Limb (tissue), 2 donors: Measurements from ENCODE around the gene CSMD2.
A peak's percentile ranks its signal among the peaks of the same experiment; 100 is the strongest.
"Not testable (repeated sequence)": the region's sequence is repeated elsewhere in the genome, so short reads cannot be mapped to it uniquely, and the experiment has no call there.

ENCODE experiments used
- DNase-seq, 2 donors: peaks; one replicate each; pipeline ENCODE4 v3.0.0-alpha.2; 2016; ENCODE audit errors: extremely low spot score in 2 of 2

The CSMD2 gene

DNA sequence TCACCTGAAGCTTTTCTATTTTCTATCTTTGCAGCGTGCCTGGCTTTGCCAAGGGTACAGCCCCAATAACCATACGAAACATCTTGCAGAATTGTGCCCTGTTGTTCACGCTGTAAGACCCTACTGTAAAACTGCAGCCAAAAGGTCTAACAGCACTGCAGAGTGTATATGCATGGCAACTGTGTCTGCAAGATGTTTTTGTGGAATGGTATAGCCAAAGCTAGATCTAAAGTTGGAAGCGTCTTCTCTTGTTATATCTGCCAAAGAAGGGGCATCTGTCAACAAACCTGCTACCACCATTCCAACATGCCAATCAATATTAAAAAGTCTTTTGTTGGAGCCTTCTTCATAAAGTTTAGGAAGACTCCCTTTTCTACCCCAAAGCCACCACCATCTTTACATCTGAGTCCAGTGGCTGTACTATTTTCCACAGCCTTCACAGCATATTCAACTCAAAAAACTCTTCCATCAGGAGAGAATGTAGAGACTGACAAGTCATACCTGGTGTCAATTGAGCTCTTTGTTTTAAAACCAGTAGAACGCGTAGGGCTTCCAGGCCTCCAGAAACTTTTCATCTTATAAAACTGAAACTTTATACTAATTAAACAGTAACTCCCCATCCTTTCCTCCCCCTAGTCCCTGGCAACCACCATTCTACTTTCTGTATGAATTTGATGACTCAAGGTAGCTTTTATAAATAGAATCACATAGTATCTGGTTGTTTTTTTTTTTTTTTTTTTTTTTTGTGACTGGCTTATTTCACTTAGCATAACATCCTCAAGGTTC lies 652.6 kb downstream of the CSMD2 start:
- DNase-seq: no peak

DNA sequence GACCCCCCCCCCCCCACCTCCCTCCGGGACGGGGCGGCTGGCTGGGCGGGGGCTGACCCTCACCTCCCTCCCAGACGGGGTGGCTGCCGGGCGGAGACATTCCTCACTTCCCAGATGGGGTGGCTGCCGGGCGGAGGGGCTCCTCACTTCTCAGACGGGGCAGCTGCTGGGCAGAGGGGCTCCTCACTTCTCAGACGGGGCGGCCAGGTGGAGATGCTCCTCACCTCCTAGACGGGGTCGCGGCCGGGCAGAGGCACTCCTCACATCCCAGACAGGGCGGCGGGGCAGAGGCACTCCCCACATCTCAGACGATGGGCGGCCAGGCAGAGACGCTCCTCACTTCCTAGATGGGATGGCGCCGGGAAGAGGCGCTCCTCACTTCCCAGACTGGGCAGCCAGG lies 655.8 kb downstream of the CSMD2 start:
- not testable (repeated sequence) for DNase-seq

DNA sequence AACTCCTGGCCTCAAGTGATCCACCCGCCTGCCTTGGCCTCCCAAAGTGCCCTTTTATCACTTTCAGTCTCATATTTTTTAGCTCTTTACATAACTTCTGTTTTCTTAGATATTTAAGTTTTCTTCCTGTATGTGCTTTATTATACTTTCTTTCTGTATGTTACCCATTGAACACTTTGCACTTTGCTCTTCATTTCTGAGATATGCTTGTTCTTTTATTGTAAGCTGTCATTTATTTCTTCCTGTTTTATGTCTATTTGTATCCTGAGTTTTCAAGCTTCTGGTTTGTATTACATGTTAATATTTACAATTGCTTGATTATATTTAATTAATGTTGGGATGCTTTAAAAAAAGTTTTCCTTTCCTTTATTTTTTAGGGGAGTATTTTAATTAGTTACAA lies 656.9 kb downstream of the CSMD2 start:
- DNase-seq: no peak

DNA sequence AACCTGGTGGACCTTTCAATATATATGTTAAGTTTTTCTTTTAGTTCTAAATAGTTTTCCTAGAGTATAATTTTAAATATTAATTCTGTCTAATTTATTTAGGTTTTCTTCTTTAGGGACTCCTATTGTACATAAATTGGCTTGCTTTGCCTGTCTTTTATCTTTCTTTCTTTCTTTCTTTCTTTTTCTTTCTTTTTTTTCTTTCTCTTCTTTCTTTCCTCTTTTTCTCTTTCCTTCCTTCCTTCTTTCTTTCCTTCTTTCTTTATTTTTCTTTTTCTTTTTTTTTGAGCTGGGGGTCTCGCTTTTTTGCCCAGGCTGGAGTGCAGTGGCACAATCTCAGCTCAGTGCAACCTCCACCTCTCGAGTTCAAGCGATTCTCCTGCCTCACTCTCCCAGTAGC lies 657.4 kb downstream of the CSMD2 start:
- no peak for DNase-seq

DNA sequence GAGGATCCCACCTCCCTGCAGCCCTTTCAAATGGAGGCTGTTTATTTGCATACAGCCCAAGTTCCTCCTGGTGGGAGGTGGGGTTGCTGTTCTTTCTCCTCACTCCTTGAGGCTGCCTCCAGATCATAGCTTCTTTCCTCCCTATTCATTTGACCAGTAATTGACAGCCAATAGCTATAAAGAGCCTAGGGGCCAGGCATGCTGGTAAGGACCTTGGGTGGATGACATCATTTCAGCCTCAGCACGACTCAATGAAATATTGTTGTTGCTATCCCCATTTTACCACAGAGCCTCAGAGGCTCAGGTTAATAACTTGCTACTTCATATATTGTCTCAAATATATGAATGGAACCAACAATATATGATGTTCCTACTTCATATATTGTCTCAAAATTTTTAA lies 661.5 kb downstream of the CSMD2 start:
- no peak for DNase-seq

DNA sequence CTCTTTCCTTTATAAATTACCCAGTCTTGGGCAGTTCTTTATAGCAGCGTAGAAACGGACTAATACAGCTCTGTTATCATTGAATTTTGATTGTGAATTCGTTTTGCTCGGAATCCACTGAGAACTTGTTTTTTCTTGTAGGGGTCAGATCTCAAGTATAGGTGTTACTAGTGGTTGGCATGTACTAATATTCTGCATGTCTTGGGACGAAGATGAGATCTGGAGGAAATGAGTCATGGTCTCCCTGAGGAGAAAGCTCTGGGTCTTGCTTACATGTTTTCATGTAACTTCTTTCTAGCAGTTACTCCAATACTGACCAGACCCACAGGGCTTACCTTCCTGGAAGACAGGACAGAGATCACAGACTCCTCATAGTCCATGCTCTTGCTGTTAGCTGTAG lies 662.3 kb downstream of the CSMD2 start:
- no peak for DNase-seq

DNA sequence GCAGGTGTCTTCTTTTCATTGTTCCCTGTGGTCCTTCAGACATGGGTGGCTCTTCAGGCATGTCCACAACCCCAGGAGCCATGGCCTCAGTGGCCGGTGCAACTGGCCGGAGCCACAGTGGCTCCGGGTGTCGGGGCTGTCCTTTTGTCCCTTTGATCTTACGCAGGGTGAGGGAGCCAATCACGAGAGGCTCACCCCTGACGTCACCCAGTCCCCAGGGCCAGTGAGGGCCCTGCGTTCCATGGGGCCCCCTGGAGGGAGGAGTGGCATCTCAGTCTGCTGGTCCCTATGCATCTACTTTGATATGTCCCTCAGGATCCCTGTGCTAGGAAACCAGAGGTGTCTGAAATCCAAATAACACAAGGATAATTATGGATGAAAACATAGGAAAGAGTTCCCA lies 663.3 kb downstream of the CSMD2 start:
- DNase-seq: no peak

DNA sequence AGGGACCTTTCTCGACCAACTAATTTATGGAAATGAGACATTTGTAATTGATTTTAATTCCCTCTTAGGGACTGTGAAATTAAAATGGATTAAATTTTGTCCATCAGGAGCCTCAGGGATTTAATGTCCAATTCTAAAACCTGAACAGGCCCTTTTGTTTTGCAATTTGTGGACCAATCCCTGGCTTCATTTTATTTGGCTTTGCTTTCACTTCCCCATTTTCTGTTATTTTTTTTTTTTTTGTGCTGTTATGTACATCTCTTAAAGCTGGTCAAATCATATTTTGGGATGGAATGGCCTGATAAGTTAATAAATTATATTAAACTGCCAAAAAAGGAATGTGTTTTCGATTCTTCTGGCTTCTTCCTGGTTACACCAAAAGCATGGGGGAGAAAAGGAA lies 663.7 kb downstream of the CSMD2 start:
- no peak for DNase-seq

DNA sequence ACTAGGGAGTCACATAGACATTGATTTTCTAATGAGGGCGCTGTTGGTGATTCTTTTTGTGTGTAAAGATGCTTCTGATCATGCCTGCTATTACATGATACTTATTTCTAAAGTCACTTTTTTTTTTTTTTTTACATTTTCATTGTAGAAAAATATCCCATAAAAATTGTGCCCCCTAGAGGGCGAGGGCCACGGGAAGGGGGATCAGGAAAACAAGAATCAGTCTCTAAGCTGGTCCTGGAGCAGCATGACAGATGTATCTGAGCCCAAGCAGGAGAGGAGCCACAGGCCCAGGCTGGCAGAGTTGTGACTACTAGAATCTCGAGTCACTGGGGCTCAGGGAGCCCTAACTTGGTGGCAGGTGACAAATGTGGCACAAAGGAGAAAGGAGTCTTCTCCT lies 664.5 kb downstream of the CSMD2 start:
- no peak for DNase-seq

DNA sequence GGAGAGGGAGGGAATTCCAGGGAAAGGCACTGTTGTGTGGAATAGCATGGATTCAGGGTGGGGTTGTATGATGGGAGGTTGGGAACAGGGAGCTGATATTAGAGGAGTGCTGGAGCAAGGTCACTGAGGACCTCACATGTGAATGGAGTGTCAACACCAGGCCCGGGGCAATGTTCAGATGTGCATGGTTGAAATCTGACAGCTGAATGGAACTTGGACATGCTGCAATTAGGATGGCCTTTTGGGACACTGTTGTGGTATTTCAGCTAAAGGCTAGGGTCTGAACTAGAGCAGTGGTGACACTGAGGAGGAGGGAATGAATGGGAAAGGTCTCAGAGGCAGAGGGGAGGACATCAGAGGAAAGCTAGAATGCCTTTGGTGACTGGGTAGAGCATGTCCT lies 667.6 kb downstream of the CSMD2 start:
- no peak for DNase-seq

DNA sequence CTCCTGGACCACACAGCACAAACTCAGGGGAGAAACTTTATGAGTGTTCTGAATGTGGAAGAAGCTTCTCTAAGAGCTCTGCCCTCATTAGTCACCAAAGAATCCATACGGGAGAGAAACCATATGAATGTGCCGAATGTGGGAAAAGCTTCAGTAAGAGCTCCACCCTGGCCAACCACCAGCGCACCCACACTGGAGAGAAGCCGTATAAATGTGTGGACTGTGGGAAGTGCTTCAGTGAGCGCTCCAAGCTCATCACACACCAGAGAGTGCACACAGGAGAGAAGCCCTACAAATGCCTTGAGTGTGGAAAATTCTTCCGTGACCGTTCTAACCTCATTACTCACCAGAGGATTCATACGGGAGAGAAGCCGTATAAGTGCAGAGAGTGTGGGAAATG lies 670.1 kb downstream of the CSMD2 start:
- no peak for DNase-seq

DNA sequence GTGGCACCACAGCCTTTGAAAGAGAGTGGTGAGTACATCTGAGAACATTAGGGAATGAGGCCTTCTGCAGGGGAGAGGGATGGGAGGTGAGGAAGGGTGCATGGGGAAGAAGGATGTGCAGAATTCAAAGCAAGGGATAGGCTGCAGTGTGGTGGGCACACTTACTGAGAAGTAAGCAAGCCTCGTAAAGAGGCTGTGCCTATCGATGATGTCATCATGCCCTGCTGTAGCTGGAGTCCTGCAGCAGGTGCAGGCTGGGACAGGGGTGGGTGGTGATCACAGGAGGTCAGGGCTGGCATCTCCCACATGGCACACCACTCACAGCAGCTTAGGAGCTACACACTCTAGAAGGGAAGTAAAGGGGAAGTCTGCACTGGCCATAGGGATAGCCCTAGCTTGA lies 676.4 kb downstream of the CSMD2 start:
- DNase-seq: no peak

DNA sequence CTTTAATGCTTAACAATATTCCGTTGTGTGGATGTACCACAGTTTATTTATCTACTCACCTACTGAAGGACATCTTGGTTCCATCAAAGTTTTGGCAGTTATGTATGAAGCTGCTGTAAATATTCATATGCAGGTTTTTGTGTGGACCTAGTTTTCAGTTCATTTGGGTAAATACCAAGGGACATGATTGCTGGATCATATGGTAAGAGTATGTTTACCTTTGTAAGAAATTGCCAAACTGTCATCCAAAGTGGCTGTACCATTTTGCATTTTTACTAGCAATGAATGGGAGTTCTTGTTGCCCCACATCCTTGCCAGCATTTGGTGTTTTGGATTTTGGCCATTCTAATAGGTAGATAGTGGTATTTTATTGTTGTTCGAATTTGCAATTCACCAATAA lies 682.6 kb downstream of the CSMD2 start:
- no peak for DNase-seq

DNA sequence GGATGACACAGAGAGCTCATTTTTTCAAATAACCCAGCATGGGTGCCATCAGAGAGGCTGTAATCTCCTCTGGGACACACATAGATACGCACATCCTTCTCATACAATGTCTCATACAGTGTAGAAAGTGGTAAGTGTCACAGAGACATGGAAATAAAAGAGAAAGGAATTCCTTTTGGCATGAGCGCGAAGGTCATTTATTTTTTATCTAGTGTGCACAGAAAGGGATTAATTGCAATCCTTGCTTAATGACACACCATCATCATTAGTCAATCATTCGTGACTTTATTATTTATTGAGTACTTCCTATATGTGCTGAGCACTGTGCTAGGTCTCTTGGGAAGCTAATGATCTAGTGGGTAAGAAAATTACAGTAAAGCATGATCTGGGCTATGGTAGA lies 687.6 kb downstream of the CSMD2 start:
- no peak for DNase-seq

DNA sequence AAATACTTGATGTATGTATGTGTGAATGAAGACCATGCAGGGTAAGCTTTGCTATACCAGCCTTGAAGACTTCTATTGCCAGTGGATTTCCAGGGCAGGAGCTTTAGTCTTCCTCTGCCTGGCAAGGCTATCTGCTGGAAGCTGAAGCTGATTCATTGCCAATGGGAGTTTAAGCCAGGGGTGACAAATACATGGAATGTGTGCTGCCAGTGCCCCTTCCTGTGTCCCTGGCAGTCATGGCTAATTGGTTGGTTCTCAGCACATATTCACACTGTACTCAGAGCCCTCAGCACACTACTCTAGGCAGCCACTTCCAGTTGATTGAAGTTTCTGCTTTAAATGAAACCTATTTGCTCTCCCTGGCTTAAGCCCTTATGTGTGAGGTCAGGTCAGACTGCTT lies 691.1 kb downstream of the CSMD2 start:
- no peak for DNase-seq

DNA sequence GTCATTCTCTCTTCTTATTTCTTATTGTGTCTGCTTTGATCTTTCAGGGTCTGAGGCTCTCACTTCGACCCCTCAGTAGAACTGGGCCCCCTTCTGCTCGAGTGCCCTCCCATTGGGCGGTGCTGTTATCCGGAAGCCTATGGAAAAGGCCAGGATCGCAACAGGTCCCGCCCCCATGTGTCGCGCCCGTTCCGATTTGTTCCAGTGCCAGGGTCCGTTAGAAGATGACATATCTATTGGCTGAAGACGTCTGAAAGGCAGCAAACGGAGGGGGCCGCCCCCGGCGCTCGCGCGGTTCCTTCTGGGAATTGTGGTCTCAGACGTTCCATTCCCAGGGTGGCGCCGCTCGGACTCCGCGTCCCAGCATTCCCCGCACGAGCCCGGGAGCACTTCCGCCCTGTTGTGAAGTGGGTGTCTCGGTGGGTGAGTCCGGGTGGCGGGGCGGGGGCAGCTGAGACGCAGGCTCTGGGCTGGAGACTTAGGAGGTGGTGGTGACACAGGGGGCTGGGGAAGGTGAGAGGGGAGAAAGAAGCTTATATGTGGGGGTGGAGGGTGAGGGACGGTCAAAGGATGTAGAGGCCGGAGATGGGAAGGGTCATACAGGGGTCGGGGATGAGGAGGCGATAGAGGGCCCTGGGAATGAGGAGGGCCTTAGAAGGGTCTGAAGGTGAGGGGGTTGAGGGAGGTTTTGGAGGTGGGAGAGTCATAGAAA lies 692.6 kb downstream of the CSMD2 start, which contains the start of gene ZSCAN20:
Gene ZSCAN20 (plus strand): TSS at position 377 of the 712 bp plus-strand sequence. CDS start 6,644 bp downstream, outside the sequence.
- peak; percentile 98 to 99 for DNase-seq

DNA sequence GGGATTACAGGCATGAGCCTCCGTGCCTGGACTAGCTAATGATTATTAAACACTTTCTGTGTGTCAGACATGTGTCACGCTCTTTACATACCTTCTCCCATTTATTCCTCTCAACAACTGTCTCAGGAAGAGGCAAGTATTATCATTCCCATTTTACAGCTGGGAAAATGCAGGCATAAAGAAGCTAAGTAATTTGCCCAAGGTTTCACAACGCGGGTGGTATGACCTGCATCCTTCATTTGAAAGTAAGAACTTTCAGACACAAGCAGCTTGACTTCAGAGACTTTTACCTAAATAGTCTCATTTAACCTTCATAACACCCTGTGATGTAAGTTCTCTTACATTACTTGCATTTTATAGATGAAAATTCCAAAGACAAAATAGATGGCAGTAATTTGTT lies 693.6 kb downstream of the CSMD2 start:
- no peak for DNase-seq

DNA sequence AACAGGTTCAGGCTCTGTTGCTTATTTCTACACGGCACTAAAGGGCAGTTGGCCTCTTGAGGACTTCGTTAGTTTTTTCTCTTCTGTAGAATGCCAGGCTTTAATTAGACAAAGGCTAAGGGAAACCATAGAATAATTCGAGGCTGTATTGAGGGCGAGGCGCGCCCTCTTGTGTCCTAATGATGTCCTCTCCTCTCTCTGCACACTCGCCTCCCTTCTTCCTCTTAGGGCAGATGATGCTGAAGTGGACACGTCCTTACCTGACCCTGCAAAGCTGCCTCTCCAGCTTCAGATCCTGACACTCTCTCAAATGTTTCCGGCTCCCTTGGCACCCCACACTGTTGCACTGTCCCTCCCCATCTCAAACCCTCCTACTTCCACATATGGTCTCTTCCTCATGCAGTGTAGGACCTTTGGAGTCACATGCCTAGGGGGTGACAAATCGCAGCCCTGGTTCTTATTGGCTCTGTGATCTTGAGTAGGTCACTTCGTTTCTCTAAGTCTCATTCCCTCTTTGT lies 694.5 kb downstream of the CSMD2 start:
- peak; percentile 82 to 84 for DNase-seq

DNA sequence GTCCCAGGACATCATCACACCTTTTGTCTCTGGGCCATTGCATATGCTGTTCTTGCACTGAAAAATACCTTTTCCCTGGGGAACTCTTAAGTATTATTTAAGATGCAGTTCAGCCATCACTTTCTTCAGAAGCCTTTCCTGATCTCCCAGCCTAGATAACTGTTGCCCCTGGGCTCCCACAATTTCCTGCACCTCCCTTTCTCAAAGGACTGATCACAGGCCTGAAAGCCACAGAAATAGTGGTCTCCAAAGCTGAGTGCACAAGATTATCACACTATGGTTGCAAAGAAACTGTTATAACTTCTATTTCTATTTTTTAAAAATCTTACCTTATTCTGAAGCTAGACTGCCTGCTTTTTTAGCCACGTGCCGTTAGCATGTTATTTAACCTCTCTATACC lies 695.3 kb downstream of the CSMD2 start:
- DNase-seq: no peak

DNA sequence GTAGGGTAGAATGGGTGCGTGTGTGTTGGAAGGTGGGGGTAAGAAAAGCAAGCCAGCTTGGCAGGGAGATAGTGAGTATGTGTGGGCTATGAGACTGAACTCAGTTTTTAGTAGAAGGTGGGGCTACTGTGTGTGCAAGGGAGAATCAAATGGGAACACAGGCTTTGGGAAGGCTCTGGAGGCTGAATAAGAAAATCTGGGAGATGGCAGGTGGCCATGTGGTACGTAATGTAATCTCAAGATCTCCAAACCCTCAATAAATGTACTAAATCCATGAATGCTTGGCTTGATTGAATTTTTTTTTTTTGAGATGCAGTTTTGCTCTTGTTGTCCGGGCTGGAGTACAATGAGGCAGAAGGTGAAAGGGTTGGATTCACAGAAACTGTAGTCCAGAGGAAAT lies 696.1 kb downstream of the CSMD2 start:
- DNase-seq: no peak

DNA sequence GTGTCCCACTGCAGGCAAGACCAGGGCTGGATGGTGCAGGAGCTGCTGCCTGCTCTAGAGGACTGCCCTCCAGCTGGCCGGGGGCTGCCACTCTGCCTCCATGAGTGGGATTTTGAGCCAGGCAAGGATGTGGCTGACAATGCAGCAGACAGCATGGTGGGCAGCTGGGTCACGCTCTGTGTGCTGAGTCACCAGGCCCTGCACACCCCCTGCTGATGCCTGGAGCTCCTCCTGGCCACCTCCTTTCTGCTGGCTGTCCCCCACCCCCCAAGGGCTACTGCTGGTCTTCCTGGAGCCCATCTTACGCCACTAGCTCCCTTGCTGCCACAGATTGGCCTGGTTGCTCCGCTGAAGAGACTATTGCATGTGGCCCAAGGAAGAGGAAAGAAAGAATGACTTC lies 696.5 kb downstream of the CSMD2 start:
- no peak for DNase-seq

DNA sequence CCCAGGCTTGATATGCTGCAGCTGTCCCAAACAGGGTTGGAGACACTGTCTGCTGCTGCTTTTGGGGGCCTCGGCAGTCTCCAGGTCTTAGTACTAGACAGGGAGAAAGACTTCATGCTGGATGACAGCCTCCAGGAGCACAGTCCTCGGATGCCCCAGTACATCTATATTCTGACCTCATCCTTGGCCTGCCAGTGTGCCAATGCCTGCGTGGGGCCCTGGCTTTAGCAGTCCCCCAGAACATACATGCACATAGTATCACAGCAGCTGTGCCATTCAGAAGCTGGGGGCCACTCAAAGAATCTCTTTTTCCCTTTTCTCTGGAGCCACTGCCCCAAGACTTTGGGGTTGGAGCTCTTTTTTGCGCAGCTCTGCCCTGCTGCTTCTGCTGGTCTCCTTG lies 697.0 kb downstream of the CSMD2 start:
- DNase-seq: no peak

DNA sequence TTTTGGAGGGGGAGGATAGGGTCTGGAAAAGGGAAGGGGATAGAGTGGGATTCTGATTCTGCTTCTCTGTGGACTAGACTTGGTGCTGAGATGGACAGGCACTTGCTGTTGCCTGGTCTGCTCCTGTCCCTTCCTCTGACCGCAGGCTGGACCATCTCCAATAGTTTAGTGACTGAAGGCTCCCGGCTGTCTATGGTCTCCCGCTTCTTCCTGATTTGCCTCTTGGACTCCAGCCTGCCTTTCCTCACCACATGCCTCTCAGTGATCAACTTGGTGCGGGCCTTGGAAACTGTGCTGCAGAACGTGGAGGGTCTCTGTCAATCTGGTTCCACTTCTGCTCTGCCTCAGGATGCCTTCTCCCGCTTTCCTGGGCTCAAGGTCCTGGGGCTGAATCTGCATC lies 698.9 kb downstream of the CSMD2 start:
- DNase-seq: no peak
